HG02588 (cell line): ENCODE data around the gene PHYKPL.
"Not testable (repeated sequence)": the region's sequence is repeated elsewhere in the genome, so short reads cannot be mapped to it uniquely, and the experiment has no call there.

ENCODE experiments used
- ATAC-seq: cut with Tn5 transposase; IDR thresholded peaks from one replicate; pipeline ENCODE4 v1.9.1; 2021; ENCODE audit warnings: mild to moderate bottlenecking, moderate library complexity; ENCODE audit not compliant: unreplicated experiment

Gene PHYKPL

DNA sequence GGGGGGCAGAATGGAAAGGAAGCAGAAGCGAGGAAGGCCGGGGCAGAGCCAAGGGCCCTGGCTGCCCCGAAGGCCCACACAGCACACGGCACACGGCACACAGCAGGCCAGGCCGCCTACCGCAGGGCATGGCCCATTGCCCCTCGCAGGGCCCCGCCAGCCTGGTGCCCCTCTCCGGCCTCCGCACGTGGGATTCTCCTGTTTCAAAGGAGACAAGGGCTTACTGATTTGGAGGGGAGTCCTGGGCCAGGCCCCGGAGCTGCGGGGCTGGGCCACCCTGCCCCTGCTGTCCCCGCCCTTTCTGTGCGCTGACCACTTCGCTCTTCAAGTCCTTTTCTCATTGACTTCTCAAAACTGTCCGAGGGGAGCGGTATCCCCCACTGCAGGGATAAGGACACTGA is 7.7 kb upstream of the PHYKPL start:
- ATAC-seq: no peak

DNA sequence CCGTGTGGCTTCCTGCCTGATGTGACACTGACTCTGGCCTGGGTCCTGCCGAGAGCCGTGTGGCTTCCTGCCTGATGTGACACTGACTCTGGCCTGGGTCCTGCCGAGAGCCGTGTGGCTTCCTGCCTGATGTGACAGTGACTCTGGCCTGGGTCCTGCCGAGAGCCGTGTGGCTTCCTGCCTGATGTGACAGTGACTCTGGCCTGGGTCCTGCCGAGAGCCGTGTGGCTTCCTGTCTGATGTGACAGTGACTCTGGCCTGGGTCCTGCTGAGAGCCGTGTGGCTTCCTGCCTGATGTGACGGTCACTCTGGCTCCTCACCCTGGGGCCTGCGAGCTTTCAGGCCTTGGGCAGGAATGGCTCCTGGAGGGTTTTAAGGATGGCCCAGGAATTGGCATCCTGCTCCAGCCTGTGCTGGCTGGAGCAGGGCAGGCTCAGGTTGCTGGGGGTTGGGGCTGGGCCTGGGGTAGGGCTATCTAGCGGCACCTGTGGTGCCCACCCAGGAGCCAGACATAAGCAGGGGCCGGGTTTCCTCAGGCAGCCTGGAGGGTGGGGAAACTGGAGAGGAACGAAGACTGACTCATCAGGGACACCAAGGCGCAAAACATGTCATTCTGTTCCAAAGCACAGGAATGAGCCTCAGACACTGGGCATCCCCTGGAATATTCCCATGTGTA is 7.2 kb upstream of the PHYKPL start:
- ATAC-seq: not testable (repeated sequence)

DNA sequence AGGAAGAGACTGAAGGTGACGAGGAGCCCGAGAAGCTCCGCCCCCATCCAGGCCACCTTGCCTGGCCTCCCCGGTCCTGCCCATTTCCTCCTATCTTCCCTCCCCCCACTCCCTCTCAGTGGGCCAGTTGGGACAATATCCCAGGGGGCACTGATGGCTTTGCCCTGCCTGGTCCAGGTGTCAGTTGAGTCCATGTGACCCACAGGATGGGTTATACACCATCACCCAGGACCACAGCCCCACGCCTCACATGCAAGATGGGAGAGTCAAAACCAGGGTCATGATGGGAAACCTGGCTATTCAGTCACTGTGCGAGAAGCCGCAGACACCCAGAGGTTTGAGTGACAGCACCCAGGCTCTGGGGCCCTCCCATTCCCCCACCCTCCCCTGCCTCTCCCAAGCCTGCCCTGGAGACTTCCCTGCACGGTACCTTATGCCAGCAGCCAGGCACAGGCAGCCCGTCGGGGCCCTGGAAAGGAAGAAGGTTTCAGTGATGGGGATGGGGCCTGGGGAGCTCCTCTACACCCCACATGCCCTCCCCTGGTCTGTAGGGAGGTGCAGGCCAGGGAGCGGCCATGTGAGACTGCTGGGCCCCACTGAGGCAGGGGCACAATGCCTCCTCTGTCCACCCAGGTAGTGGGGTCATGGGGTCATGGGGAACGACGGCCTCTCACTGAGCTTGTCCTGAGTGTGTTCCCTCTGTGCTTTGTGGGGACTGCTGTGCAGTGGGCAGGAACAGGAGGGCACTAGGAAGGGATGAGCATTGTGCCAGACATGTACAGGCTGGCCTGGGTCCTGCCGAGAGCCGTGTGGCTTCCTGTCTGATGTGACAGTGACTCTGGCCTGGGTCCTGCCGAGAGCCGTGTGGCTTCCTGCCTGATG is 6.3 kb upstream of the PHYKPL start:
- ATAC-seq: no peak

GRCh38 chr5:178238313-178238635 is 5.7 kb upstream of the PHYKPL start:
- ATAC-seq: no peak

DNA sequence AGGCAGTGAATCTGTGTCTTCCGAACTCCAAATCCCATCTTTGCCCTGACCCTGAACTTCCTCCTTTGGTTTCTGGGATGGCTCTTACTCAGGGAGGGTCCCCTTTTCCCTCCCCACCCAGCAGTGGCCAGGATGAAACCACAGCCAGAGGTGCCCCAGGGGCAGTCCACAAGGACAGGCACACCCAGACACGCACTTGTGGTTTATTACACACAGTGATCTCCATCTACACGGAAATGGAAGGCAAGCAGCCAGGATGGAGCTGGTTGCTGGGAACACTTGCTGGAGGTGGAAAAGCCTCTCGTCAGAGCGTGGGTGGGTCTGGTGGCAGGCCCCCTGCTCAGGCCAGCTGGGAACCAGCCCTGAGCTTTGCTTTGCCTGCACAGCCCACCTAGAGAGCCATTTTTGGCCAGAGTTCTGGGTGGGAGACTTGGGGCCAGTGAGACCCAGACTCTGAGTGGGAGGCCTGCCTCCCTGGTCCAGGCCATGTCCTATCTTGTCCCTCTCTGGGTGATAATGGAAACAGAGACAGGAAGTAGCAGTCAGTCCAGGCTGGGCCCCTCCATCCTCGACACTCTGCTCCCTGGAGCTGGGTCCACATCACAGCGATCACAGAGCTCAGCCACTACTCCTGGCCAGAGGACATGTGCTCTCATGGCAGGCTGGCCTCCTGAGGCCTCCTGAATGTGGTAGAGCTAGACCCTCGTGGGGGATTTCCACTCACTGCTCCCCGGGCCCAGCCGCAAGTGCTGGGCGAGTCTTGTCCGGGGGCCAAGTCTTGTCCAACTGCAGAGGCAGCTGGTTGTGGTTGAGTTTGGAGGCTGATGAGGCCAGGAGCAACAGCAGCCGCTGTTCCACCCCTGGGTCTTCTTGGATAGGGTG is 5.1 kb upstream of the PHYKPL start:
- no peak for ATAC-seq

DNA sequence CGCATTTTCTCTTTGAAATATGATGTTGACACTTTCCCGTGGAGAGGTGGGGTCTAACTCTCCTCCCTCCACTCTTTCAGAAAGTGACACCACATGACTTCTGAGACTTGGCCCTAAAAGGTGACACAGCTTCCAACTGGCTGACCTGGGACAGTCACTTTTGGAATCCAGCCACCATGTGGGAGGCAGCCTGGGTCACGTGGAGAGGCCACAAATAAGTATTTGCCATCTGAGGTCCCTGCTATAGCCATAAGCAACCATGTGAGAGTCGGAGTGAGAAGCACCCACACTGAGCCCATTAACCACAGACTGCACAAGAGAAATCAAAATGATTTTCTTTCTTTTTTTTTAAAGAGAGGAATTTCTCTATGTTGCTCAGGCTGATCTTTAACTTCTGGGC is 4.1 kb upstream of the PHYKPL start:
- ATAC-seq: no peak

DNA sequence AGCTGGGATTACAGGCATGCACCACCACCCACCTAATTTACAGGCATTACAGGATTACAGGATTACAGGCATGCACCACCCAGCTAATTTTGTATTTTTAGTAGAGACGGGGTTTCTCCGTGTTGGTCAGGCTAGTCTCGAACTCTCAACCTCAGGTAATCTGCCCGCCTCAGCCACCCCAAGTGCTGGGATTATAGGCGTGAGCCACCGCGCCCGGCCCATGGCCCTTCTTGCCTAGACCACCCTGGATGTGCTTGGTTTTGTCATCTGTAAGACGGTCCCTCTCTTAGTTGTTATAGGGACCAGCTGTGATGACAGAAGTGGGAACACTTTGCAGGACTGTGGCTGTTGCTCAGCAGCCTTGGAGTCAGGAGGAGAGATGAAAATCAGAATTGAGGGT is 3.5 kb upstream of the PHYKPL start:
- ATAC-seq: no peak

DNA sequence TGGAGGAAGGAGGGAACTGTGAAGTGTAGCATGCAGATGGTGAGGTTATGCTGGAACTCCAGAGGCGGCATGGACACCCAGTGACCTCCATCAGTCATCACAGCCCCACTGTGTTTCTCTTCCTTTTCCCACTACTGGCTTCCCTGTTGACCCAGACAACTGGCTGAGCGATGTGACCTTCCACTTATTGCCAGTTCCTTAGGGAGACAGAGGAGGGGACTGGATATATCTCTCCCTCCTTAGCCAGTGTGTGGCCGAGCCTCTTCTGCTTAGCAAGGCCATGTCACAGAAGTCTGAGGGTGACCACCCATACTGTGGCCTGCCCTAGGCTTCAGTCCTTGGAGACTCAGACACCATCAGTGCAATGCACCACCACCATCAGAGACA is 3.0 kb upstream of the PHYKPL start:
- no peak for ATAC-seq

DNA sequence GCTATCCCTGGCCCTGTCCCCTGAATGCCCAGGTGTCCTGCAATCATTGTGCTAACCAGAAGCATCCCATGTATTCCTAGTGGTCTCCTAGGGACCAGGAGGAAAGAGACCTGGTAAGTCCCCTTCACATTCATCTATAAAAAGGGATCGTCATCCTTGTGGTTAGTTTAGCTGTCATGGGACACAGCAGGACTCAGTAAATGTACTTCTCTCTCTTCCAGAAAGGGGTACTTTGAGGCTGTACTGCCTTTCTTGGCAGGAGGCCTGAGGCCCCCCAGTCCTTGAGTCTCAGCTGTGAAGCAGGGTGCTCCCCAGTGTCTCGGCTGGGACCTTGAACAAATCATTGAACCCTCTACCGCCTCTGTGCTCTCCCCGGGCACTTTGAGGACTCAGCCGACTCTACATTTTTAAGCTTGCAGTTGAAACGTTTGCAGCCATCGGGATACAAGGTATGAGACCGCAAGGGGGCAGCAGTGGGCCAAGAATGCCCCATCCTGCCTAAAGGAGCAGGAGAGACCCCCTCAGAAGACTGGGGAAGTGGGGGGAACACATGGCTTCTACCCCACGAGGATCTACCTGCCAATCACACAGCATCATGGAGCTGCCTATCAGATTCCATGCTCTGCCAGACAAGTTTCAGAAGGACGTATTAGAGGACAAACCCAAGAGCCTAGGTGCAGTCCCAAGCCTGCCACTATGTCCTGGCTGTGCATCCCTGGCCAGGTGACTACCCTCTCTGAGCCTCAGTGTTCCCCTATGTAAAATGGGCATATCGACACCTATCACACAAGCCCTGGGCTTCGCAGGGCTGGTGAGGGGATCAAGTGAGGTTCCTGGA is 2.4 kb upstream of the PHYKPL start:
- ATAC-seq: no peak

- no peak for ATAC-seq
These were observed 1.6 kb upstream of the PHYKPL start for GRCh38 chr5:178234121-178234749.

DNA sequence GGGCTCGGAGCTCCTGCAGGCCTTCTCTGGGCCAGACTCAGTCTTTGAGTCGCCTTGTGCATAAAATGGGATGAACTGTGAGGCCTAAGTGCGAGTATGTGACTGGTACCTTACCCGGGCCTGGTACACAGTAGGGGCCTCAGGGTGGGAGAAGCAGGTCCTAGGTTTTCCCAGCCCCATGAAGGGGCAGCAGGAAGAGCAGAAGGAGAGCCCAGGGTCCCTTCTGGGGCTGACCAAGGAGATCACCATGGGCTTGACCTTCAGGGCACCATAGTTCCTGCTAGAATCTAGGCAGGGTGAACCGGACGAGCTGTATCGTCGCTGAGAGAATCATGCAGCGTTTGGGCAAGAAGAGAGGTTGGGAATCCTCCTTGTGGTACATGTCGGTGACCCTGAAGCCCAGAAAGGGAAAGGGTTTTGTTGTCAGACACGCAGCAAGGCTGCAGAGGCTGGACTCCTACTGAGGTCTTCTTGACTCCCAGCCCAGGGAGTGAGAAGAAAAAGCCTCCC is 373 bp upstream of the PHYKPL start:
- no peak for ATAC-seq

GRCh38 chr5:178231539-178232123 is 971 bp downstream of the PHYKPL start:
- no peak for ATAC-seq

GRCh38 chr5:178230879-178231538 is 1.6 kb downstream of the PHYKPL start:
- ATAC-seq: no peak

- no peak for ATAC-seq
These were observed 2.7 kb downstream of the PHYKPL start for GRCh38 chr5:178229861-178230260.

- not testable (repeated sequence) for ATAC-seq
These were observed 3.5 kb downstream of the PHYKPL start for GRCh38 chr5:178229111-178229510.

GRCh38 chr5:178228609-178229008 is 4.0 kb downstream of the PHYKPL start:
- no peak for ATAC-seq

DNA sequence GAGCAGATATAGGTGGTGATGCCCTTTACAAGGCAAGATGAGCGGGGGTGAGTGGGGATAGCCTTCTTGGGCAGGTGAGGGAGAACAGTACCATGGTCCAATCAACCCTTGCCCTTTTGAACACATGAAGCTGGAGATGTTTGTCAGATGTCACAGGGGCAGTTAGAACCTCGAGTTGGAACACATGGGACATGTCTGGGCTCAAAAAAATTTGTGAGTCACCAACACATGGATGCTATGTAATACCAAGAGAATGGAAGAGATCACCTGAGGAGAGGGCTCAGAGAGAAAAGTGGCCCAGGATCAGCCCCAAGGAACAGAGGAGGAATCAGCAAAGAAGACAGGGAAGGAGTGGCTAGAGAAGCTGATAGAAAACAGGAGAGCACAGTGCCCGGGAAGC is 4.7 kb downstream of the PHYKPL start:
- ATAC-seq: no peak

DNA sequence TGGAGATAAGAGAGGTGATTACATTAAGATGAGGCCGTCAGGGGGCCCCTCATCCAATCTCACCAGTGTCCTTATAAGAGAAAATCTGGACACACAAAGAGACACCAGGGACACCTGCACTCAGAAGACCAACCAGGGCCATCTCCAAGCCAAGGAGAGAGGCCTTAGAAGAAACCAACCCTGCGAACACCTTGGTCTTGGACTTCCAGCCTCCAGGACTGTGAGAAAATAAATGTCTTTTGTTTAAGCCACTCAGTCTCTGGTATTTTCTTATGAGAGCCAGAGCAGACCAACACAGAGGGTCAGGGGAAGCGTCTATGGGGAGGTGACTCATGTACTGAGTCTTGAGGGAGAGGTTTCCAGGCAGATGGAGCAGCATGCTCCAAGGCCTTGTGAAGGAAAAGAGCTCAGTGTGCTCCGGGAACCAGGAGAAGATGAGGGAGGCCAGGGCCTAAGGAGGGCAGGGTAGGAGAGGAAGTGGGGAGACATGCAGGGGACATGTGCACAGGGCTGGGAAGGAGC is 5.4 kb downstream of the PHYKPL start:
- ATAC-seq: no peak

- ATAC-seq: no peak
These were observed 7.4 kb downstream of the PHYKPL start for GRCh38 chr5:178225174-178225573.
